ENCODE results near the gene PTPRM.

- TF ChIP-seq POU6F1 (CRISPR knock-in tag; IDR thresholded peaks at IDR 0.05; ENCODE audit: borderline replicate concordance, low read depth): no peak
- no peak for TF ChIP-seq ZFP3 (CRISPR knock-in tag; IDR thresholded peaks at IDR 0.05)
- TF ChIP-seq SNAI2 (CRISPR knock-in tag; IDR thresholded peaks at IDR 0.05): no peak
- TF ChIP-seq ISL1 (CRISPR knock-in tag; IDR thresholded peaks at IDR 0.05): no peak
- no peak for TF ChIP-seq ZFP30 (CRISPR knock-in tag; IDR thresholded peaks at IDR 0.05)
- no peak for TF ChIP-seq PPARA (CRISPR knock-in tag; IDR thresholded peaks at IDR 0.05; ENCODE audit: borderline replicate concordance)
Observed at GRCh38 chr18:7579918-7580542, 12.9 kb downstream of the PTPRM start.

Measured in SK-N-SH treated with all-trans-retinoic acid at 6 μM for 48 hours (cell line).